Choroid plexus epithelial cell (primary cell): ENCODE data around the gene FLRT2.

Source experiments
- DNase-seq: peaks from one replicate; pipeline ENCODE4 v3.0.0-alpha.2; 2010; ENCODE audit warnings: low read depth
- H3K4me3 ChIP-seq: 2 replicates; pipeline ENCODE4 v1.5.1; 2011; ENCODE audit warnings: low read depth, mild to moderate bottlenecking, control low read depth, low read length, moderate library complexity
- CTCF ChIP-seq: conservative IDR thresholded peaks from 2 replicates; pipeline ENCODE4 v1.5.1; 2011; ENCODE audit warnings: low read depth, mild to moderate bottlenecking, control low read depth, inconsistent platforms, low read length, moderate library complexity

FLRT2 gene

GRCh38 chr14:85590784-85591183 is 60.8 kb downstream of the FLRT2 start:
- H3K4me3 ChIP-seq, result no peak overlapping the region
- TF ChIP-seq CTCF, result no peak
- peak; percentile 42 for DNase-seq

GRCh38 chr14:85594217-85594616 is 64.3 kb downstream of the FLRT2 start:
- H3K4me3 ChIP-seq, result no peak overlapping the region
- TF ChIP-seq CTCF, result no peak
- no peak for DNase-seq

GRCh38 chr14:85595981-85596380 is 66.0 kb downstream of the FLRT2 start:
- DNase-seq, result no peak
- no peak for TF ChIP-seq CTCF
- no peak overlapping the region for H3K4me3 ChIP-seq

GRCh38 chr14:85596562-85596961 is 66.6 kb downstream of the FLRT2 start:
- H3K4me3 ChIP-seq, result no peak overlapping the region
- no peak for DNase-seq
- no peak for TF ChIP-seq CTCF

- TF ChIP-seq CTCF, result no peak
- DNase-seq, result no peak
- H3K4me3 ChIP-seq, result no peak overlapping the region
These were observed 67.8 kb downstream of the FLRT2 start for GRCh38 chr14:85597701-85598100.

- no peak for TF ChIP-seq CTCF
- no peak overlapping the region for H3K4me3 ChIP-seq
- peak; percentile 65 for DNase-seq
These were observed 70.0 kb downstream of the FLRT2 start for GRCh38 chr14:85599939-85600338.

GRCh38 chr14:85601246-85601645 is 71.3 kb downstream of the FLRT2 start:
- no peak for TF ChIP-seq CTCF
- no peak overlapping the region for H3K4me3 ChIP-seq
- no peak for DNase-seq
